ENCODE data around the gene OSBPL1A.

- no peak for TF ChIP-seq CTCF (IDR thresholded peaks at IDR 0.05; ENCODE audit: low read depth, low read length)
- no peak for TF ChIP-seq EZH2phosphoT487 (IDR thresholded peaks at IDR 0.05; ENCODE audit: low read depth)
These were observed 244.2 kb downstream of the OSBPL1A start for GRCh38 chr18:24153397-24153796.

Measured in OCI-LY3 (cell line).